HG03442 (cell line): ENCODE measurements around the gene FCAMR.
A peak's percentile ranks its signal among the peaks of the same experiment; 100 is the strongest.

ENCODE experiments used
- ATAC-seq: cut with Tn5 transposase; IDR thresholded peaks from one replicate; pipeline ENCODE4 v1.9.1; 2021; ENCODE audit warnings: mild to moderate bottlenecking, moderate library complexity; ENCODE audit not compliant: unreplicated experiment

FCAMR gene

DNA sequence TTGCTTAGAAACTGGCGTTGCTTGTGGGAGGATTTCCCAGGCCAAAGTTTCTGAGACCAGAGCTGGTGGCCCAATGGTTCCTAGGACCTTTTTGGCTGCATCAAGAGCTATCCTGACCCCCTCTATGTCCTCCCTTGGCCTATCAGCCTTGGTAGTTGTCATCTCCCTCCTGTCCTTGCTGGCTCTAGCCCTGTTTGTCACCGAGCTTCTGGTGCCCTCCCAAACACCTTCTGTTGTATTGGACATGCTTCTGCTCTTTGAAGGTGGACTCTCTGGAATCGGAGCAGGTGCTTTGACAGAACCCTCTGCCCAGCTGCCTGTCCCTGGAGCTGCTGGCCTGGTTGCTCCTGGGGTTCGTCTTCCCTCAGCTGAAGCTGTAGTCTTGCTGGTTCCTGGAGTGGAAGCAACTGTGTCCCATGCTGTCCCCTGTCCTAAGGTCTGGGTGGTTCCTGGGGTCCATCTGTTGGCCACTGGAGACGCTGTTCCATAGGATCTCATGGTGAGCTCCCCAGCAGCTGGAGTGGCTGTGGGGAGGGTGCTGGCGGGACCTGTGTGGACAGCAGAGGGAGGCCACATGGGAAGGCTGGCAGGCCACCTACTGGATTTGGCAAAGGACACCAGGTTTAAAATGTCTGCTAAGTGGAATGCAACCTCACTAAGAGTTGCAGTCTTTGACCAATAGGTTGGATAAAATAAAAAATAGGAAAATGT is 9.4 kb downstream of the FCAMR start:
- no peak for ATAC-seq

- no peak for ATAC-seq
Observed at GRCh38 chr1:206958144-206958543, 12.1 kb downstream of the FCAMR start.

GRCh38 chr1:206957639-206958038 is 12.6 kb downstream of the FCAMR start:
- ATAC-seq, result no peak

- ATAC-seq, result peak; percentile 48
Observed at GRCh38 chr1:206955476-206956451, 14.5 kb downstream of the FCAMR start.

GRCh38 chr1:206954459-206955342 is 15.6 kb downstream of the FCAMR start:
- no peak for ATAC-seq

DNA sequence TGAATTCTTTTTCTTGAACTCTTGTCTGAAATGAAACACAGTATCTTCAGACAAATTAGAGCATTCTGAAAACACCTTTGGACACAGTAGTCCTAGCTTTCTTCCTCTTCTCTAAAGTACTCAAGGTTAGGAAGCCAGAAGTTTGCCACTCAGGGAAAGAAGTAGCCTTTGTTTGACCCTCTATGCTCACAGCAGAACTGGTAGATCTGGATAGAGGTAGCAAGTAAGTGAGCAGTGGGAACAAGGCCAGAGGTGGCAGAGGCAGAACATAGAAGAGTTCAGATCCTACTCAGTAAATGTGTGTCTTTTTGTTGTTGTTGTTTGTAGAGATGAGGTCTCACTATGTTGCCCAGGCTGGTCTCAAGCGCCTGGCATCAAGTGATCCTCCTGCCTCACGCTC is 16.6 kb downstream of the FCAMR start:
- ATAC-seq, result no peak

DNA sequence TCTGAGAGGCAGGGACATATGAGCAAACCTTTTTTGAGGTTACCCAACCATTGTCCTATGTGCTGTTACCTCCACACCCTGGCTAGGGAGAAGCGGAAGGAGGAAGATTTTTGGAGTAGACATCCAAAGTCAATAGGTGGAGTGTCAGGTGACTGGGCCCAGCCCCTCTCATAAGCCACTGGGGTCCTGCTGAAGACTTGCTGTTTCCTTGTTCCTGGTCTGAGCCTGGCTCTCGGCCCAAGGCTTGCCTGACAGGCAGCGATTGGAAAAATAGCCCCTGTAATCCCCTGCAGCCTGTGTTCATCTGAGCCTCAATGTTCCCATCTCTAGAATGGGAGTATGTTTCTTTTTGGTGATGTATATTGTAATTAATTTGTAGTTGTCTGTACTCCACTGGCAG is 17.1 kb downstream of the FCAMR start:
- no peak for ATAC-seq

GRCh38 chr1:206952171-206952570 is 18.1 kb downstream of the FCAMR start:
- ATAC-seq, result no peak

- ATAC-seq, result no peak
Observed at GRCh38 chr1:206951318-206952100, 18.8 kb downstream of the FCAMR start.

- ATAC-seq, result no peak
Observed at GRCh38 chr1:206949641-206950040, 20.6 kb downstream of the FCAMR start.

GRCh38 chr1:206949208-206949607 is 21.1 kb downstream of the FCAMR start:
- ATAC-seq, result no peak

DNA sequence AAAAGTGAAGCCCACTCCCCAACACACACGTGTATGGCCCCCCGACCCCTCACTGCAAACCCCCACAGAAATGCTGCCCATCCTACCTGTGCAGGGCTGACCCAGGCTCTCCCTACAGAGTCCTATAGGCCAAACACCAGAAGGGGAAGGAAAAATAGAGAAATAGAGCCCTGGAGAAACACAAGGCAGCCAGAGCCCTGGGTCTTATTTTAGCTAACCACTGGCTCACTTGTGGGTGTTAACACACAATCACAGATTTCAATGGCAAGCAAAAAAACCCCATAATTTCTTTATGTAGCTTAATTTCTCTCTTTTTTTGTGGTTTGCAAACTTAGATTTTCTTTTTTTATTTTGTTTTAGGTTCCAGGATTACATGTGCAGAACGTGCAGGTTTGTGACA is 23.0 kb downstream of the FCAMR start:
- no peak for ATAC-seq

- ATAC-seq, result no peak
Observed at GRCh38 chr1:206946261-206946660, 24.0 kb downstream of the FCAMR start, which contains the start of gene PIGR. TSS of gene PIGR (minus strand) at chr1:206946466. CDS start at chr1:206940531, 5,935 bp downstream.

GRCh38 chr1:206945779-206946178 is 24.5 kb downstream of the FCAMR start:
- ATAC-seq, result no peak

GRCh38 chr1:206944703-206945102 is 25.6 kb downstream of the FCAMR start:
- no peak for ATAC-seq

GRCh38 chr1:206941766-206942418 is 28.4 kb downstream of the FCAMR start:
- ATAC-seq, result no peak

- ATAC-seq, result no peak
Observed at GRCh38 chr1:206940588-206940936, 29.7 kb downstream of the FCAMR start.

DNA sequence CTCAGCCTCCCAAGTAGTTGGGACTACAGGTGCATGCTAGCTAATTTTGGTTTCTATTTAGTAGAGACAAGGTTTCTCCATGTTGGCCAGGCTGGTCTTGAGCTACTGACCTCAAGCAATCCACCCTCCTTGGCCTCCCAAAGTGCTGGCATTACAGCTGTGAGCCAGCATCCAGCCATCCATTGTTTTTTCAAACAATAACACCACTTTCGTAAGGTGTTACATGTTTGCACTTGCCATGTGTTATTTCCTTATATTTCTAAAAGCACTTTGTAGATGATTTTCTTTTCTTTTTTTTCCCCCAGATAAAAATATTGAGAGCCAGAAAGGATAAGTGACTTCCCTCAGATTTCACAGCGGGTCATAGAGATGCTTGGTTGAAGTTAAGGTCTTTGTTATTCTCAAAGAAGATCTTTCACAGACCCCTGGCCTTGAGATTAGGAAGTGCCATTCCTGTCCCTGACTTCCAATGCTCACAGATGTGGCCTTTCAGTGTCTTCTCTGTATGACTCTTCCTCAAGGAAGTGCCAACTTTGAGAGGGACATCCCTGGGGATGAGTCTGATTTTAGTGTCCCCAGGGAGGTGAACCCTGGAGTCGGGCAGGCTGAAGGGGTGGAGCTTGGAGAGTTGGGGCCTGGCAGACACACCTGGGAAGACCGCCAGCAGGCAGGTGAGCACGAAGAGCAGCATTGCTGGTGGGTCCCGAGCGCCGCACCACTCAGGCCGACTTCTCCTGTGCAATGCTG is 30.2 kb downstream of the FCAMR start:
- ATAC-seq, result no peak

DNA sequence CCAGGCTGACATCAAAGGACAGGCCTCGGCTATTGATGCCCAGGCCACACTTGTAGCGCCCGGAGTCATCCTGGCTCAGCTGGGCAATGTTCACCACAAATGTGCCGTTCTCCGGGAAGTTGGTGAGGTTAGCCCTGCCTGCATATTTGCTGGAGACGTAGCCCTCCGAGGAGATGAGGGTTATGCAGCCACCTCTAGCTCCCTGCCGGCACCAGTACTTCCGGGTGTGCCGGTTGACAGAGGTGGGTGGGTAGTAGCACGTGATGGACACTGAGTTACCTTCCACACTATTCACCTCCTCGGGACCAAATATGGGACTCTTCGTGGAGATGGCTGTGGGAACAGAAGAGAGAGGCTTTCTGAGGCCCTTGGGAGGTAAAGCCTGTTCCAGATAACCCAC is 31.1 kb downstream of the FCAMR start:
- no peak for ATAC-seq
